ENCODE measurements around the gene PRIM2. TPM values are rescaled to one million over a fixed set of nuclear protein-coding genes. Genes with fewer than 3 reads are reported as not detected.
"Not testable (repeated sequence)": the region's sequence is repeated elsewhere in the genome, so short reads cannot be mapped to it uniquely, and the experiment has no call there.

Gene PRIM2
- total RNA-seq, 1 donor from 2014 or later = 9.6 TPM

DNA sequence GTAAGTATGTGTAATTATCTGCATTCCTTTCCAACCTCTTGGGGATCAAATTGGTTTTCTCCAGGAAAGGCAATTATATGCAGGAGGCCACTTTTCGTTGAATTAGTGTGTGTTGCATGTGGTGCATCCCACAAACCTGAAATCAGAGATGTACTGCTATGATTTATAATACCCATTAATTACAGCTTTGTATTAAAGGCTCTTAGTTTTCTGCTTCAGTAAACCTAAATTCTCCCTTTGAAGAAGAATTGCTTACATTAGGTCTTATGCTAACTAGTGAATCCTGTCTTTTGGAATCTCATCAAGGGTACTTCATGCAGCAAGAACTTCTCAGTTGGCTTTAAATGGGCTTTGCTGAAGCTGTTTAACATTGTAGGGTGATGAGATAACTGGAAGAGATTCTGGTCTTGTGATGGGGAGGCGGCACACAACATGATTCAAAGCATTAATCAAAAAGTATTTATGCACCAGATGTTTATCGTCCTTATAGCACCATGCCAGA is 155.5 kb downstream of the PRIM2 start:
- DNase-seq (ENCODE audit: low spot score); intact Hi-C loops (cut with DNase I): not testable (repeated sequence)

DNA sequence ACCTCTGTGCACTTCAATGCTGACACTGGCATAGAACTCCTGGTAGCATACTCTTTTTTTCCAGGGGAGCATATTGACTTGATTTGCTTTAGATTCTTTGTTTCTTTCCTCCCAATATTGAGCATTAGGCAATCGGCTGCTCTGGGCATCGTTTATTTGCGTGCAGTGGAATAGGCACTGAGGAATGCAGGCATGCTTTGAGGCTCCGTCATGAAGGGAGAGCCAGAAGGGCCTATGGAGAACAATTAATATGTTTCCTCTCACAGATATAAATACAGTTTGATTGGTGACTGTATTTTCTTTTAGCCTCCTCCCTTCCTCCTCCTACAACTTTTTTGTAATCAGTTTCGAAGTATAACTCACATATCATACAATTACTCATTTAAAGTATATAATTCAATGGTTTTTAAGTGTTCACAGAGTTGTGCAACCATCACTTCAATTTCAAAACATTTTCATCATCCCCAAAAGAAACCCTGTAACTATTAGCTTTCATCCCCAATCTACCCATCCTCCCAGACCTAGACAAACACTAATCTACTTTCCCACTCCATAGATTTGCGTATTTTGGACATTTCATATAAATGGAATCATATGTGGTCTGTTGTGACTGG is 157.5 kb downstream of the PRIM2 start:
- DNase-seq (ENCODE audit: low spot score); ATAC-seq; intact Hi-C loops (cut with DNase I): not testable (repeated sequence)

More for the DNA sequence above, 155.5 kb downstream of the PRIM2 start:
- peak; percentile 55 for ATAC-seq

DNA sequence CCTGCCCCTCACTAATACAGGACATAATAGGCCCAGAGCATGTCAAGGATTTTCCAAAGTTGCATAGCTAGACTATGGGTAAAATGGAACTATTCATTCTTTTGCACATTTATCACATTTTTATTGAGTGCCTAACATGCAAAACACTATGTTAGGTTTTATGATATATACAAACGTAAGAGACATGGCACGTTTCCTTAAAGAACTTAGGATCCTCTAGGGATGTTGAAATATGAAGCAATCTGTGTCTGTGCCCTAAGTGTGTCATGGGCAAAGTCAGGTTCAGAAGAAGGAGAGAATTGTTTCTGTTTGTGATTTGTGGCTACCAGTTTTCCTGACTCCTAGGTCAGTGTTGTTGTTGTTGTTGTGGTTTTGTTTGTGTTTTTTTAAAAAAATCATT is 158.2 kb downstream of the PRIM2 start:
- intact Hi-C loops (cut with DNase I); DNase-seq (ENCODE audit: low spot score); ATAC-seq: not testable (repeated sequence)

DNA sequence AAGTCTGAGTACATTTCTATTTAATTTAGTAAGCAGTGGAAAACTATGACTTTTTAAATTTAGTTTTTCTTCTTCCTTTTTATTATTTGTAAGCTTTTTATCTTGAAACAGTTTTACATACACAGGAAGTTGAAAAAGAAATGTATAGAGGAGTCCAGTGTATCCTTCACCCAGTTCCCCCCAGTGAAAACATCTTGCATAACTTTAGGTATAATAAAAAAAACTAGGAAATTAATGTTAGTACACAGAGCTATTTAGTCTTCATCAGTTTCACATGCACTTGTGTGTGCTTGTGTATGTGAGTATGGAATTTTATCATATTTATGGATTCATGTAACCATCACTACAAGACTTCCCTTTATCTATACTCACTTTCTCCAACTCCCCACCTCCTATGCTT is 162.8 kb downstream of the PRIM2 start:
- ATAC-seq; DNase-seq (ENCODE audit: low spot score); intact Hi-C loops (cut with DNase I): not testable (repeated sequence)

DNA sequence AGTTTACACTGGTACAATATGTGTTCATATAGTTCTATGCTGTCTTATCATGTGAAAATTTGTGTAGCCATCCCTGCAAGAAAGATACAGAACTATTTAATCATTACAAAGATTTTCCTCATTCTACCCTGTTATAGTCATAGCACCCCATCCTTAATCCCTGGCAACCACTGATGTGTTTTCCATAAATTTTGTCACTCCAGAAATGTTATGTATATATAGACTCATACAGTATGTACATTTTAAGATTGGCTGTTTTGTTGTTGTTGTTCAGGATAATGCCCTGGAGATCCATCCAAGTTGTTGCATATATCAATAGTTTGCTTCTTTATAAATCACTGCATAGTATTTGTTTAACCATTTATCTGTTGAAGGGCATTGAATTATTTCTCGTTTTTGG is 163.7 kb downstream of the PRIM2 start:
- DNase-seq (ENCODE audit: low spot score); intact Hi-C loops (cut with DNase I); ATAC-seq: not testable (repeated sequence)

DNA sequence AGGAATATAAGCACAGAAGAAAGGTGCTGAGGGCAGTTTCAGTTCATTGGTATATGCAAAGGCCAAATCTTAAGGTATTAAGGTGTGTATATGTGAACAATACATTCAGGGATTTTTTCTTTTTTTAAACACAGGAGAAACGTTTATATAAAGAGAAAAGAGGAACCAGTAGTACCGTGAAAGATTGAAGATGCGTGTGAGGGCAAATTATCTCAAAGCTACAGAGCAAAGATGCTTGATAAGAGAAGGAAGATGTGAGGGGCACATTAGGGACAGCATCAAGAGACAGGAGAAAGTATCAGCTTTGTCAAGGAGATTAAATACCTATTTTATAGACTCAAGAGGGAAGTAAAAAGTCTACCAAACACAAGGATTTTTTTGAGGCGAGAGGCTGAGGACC is 165.0 kb downstream of the PRIM2 start:
- intact Hi-C loops (cut with DNase I); DNase-seq (ENCODE audit: low spot score); ATAC-seq: not testable (repeated sequence)

DNA sequence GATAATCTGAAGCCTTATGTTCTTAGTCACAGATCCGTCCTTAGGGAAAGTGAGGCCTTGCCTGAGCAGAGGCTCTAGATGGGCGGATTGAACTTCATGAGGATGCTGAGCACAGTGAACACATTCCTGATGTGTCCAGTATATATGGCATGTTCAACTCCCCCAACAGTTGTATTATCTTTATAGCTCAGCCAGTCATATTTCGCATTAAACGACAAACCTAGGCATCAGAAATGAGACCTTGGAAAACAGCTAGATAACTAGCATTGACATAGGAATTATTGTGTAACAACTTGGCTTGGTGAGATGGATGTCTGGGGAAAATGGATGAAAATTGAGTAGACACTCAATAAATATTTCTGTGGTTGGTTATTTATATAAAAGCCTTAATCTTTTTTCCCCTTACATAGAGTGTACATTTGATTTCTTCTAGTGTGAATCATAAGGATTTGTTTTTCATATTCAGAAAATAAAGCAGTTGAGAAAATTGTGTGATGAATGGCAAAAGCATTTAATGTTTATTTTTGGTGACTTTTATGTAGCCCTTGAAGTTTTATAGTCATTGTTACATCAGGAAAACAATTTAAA is 169.2 kb downstream of the PRIM2 start:
- intact Hi-C loops (cut with DNase I); DNase-seq (ENCODE audit: low spot score); ATAC-seq: not testable (repeated sequence)

DNA sequence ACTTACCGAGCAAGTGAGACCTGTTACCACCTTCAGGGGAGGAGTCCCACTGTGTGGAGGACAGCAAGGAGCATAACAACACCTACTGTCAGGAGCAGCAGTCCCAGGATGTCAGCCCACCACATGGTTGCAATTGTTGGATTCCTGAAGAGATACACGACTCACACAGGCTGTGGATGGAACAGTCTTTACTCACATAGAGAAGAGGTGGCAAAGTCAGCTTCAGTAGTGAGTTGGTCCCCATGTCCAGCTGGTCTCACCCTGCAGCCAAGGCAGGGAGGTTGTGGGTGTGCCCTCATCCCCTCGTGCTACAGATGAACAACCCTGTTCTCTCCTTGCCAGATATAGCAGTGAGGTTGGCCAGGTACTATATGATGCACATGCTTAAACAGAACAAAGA is 171.1 kb downstream of the PRIM2 start:
- DNase-seq (ENCODE audit: low spot score); ATAC-seq; intact Hi-C loops (cut with DNase I): not testable (repeated sequence)

DNA sequence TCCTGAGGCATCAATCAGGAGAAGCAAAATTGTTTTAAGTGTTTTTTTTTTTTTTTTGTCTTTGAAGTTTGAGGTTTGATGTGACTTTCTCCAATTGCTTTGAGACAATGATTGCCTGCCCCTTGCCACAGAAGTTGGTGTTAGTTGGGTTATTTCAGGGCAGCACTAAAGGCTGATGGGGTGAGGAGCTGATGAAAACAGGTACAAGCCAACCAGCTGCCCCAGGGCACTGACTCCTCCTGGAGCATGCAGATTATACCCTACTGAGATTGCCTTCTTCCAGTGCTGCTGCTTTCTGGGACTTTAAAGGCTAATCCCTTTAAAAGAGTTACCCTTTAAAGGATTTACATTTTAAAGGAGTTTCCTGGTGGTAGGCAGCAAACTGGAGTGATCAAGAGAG is 172.5 kb downstream of the PRIM2 start:
- ATAC-seq; DNase-seq (ENCODE audit: low spot score); intact Hi-C loops (cut with DNase I): not testable (repeated sequence)

DNA sequence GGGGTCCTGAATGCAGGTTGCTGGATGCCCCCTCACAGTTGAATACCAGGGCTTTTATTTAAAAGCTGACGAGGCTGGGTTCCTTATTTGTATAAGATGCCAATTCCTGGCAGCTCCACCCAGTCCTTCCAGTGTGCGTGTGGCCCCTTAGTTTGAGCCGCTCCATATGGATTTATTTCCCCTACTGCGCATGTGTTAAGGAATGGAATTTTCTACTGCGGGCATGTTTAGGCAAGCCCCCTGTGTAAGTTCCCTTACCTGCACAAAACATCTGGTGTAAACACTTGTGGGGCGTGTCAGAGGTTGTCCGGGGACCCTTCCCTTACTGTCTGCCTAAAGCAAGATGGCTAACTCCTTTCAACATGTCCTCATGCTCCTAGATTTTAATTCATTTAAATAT is 174.4 kb downstream of the PRIM2 start:
- DNase-seq (ENCODE audit: low spot score); ATAC-seq; intact Hi-C loops (cut with DNase I): not testable (repeated sequence)

DNA sequence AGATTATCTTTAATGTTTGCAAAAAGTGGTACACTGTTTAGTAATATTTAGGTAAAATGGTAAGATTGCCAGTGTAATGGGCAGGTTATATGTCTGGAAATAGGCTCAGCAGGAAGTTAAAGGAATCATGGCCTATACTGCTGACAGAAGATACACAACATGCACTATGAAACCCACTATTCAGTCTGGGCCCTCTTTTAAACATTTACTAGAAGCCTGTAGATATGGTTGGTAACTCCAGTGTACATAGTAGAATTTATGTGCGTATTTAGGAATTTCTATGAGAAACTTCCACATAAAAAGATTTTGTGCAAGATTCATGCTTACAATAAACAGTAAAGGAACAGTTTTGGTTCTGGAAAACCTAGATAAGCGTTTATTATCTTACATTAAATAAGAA is 178.8 kb downstream of the PRIM2 start:
- ATAC-seq; intact Hi-C loops (cut with DNase I); DNase-seq (ENCODE audit: low spot score): not testable (repeated sequence)

DNA sequence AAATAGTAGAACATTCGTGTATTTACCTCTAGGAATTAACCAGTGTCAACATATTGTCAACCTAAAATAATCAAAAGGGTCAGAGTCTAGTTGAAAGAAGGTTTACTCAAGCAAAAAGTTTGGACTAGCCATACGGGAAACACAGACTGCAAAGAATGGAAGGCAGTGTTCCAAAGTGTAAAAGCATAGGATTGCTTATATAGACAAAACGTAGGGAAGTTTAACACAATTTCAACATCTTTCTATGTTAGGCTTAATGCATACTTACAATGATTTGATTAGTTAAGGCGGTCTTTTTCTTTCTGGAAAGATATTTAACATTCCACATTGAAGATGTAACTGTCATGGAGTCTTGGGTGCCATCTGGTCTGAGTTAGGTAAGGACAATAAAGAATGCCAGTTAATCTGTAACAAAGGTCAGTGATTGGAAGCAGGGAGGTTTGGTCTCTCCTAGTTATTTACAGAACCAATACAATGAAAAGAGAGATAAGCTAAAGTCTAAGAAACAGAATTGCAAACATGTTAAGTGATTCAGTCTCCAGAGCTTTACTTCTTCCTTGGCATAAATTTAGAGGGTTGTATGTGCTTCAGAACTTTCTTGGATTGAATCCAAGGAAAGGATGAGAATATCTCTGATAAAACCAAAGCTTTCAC is 183.1 kb downstream of the PRIM2 start:
- ATAC-seq; intact Hi-C loops (cut with DNase I); DNase-seq (ENCODE audit: low spot score): not testable (repeated sequence)

DNA sequence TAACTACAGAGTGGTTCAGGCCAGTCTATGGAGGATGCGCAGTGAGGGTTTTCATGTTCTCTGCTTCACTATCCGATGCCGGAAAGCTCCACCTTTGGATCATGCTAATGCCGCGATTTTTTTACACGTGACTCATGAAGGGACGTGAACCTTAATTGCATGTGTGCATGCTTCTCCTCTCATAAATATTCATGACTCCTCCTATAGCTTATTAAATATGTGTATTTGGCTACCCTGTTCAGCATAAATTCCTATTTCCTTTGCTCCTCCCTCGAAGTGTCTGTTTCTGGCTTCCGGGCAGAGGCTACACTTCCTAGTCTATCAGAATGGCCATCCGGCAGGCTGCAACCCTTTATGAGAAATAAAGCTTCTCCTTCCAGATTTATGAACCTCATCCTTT is 185.0 kb downstream of the PRIM2 start:
- ATAC-seq; DNase-seq (ENCODE audit: low spot score); intact Hi-C loops (cut with DNase I): not testable (repeated sequence)

DNA sequence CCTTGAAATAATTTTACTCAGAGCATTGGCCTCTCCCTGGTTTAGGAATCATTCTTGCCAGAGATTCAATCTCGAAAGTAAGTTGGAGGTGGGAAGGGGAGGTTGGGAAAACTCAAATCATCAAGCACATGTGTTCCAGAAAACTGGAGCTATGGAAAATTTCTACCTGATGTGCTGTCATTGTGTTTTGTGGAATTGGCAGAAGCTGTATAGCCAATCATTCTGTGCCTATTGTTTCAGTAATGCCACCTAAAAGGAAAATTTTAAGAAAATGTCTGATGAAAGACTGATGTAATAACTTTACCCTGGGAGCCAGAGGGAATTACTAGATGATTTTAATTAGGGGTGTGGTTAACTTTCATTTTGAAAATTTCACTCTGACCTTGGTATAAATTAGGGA is 187.8 kb downstream of the PRIM2 start:
- intact Hi-C loops (cut with DNase I); ATAC-seq: not testable (repeated sequence)

DNA sequence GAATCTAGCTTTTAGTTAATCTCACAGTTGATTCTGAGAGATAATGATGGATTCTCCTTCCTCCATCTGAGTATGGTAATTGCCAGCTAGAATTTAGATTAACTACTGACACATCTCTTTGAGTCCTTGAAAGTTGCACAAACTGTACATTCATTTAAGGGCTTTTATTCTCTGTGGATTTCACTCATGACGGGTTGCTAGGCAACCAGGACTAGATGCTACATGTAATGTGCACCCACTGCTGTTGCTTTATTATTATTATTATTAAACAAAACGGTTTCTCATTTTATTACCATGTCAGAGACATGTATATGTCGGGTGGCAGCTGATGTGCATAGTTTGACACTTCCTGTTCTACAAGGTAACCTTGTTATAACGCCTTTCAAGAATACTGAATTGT is 193.0 kb downstream of the PRIM2 start:
- intact Hi-C loops (cut with DNase I); ATAC-seq; DNase-seq (ENCODE audit: low spot score): not testable (repeated sequence)

More for the DNA sequence above, 187.8 kb downstream of the PRIM2 start:
- not testable (repeated sequence) for DNase-seq (ENCODE audit: low spot score)

DNA sequence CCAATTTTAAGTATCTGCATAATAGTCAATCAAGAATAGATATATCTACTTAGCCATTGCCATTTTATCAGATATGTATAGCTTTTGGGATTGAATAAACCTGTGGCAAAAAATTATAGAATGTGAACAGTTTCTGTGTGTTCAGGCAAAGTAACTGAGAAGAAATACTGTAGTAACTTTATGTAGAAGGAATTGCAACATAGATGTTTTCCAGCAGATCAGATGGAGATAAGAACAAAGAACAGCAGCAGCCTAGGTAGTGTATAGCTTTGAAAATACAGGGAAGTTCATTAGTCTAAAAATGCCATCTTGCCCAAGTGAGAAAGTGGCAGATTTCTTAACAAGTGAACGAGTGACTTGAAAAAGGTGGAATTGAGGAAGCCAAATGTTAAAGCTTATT is 197.7 kb downstream of the PRIM2 start:
- DNase-seq (ENCODE audit: low spot score); intact Hi-C loops (cut with DNase I); ATAC-seq: not testable (repeated sequence)

DNA sequence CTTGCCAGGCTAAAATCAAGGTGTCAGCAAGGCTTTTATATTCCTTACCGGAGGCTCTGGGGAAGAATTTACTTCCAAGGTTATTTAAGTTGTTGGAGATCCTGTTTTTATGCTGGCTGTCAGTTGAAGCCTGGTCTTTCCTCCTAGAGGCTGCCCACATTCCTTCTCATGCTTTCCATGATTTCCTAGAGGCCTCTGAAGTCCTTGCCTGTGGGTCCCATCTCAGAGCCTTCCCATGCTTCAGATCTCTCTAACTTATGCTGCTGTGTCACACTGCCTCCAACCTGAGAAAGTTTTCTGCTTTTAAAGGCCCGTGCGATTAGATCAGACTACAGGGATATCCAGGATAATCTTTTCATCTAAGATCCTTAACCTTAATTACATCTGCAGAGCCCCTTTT is 198.4 kb downstream of the PRIM2 start:
- intact Hi-C loops (cut with DNase I); ATAC-seq; DNase-seq (ENCODE audit: low spot score): not testable (repeated sequence)

DNA sequence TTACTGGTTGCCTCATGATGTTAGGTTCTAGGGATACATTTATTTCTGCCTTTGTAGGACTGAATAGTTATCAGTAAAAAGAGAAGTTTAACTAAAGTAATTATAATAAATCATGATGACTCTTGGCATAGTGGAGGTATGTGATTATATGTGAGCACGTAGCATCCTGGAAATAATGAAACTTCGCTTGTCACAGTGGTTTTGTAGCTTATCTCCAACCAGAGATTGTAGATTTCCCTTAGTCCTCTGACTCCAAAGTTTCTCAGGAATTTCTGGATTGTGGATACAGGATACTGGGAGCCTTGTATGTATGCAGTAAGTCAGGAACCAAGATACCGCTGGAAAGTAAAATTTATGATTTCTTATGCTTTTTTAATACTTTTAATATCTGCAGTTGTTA is 199.3 kb downstream of the PRIM2 start:
- DNase-seq (ENCODE audit: low spot score); ATAC-seq; intact Hi-C loops (cut with DNase I): not testable (repeated sequence)

DNA sequence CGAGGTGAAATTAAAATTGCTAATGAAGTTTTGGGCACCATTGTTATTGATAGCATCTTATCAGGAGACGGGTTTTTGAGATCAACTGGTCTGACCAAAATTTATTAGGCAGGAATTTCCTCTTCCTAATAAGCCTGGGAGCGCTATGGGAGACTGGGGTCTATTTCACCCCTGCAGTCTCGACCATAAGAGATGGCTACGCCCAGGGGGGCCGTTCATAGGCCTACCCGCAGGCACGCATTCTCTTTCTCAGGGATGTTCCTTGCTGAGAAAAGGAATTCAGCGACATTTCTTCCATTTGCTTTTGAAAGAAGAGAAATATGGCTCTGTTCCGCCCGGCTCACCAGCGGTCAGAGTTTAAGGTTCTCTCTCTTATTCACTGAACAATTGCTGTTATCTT is 201.8 kb downstream of the PRIM2 start:
- ATAC-seq; DNase-seq (ENCODE audit: low spot score); intact Hi-C loops (cut with DNase I): not testable (repeated sequence)

Measured in sciatic nerve (tissue), 2 donors.